ENCODE results near the gene SECISBP2L. TPM values are rescaled to one million over a fixed set of nuclear protein-coding genes. Genes with fewer than 3 reads are reported as not detected.
"Not testable (repeated sequence)": the region's sequence is repeated elsewhere in the genome, so short reads cannot be mapped to it uniquely, and the experiment has no call there.

SECISBP2L gene
- 42.7 TPM for total RNA-seq
- long read RNA-seq, partial matches to known transcripts = 8 of 10 reads
- long read RNA-seq, other reads (novel, unspliced or antisense) = 2 of 10 reads

DNA sequence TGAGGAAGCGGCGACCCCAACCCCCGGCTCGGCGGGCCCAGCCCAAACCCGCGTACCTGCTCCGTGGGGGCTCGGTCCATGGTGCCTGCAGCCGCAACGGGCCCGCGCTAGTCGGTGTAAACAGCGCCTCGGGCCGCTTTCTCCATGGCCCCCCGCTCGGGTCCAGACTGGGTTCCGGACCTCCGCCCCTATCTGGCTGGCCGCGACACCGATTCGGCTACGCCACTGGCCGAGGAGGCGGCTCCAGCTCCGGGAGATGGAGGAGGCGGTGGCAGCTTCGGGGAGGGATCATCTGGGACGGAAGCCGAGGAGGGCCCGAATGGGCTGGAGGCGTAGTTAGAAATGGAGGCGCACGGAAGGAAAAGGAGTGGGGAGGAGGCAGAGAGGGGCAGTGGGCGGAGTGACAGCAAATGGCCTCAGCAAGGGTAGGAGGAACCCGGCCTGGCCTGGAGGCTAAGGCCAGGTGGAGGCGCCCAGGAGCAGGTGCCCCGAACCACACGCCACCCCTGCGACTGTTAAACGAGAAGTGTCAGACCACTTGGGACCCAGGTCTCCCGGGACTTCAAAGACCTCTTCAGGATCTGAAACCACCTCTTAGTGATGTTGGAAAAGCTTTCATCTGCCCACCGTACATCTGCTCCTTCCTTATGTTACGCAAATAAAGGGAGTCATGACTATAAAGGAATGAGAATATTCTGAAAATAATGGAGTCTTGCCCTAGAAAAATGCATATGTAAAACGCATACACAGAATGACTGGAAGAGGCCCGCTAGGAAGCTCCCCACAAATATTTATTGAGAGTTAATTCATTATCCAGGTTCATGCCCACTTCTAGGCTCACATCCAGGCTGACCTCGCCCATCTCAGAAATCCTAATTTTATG lies at the start of gene SECISBP2L:
TSS of gene SECISBP2L (minus strand) at position 227 of the 883 bp plus-strand sequence. CDS start at position 80, 147 bp downstream.
- DNase-seq (peak; percentile 94), ATAC-seq (peak; percentile 99)
- intact Hi-C loops (cut with micrococcal nuclease) = no loop called here

DNA sequence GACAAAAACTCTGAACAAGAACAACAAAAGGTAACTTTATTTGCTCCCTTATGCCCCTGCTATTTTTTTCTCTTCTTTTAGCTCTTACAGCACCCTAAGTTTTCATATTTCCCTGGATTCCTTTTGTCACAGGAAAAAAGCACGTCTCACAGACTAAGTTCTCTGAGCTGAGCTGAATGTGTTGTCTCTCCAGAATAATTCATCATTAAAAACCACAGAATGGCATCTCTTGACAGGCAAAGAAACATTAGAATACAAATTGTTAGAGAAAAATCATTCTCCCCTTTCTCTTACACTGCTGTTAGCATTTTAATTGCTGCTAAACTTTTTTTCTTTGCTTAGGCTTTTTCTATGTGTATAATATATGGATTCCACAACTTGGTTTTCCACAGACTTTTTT lies 48.7 kb upstream of the SECISBP2L start:
- DNase-seq (no peak), ATAC-seq (no peak)
- intact Hi-C loops (cut with micrococcal nuclease) = no loop called here

DNA sequence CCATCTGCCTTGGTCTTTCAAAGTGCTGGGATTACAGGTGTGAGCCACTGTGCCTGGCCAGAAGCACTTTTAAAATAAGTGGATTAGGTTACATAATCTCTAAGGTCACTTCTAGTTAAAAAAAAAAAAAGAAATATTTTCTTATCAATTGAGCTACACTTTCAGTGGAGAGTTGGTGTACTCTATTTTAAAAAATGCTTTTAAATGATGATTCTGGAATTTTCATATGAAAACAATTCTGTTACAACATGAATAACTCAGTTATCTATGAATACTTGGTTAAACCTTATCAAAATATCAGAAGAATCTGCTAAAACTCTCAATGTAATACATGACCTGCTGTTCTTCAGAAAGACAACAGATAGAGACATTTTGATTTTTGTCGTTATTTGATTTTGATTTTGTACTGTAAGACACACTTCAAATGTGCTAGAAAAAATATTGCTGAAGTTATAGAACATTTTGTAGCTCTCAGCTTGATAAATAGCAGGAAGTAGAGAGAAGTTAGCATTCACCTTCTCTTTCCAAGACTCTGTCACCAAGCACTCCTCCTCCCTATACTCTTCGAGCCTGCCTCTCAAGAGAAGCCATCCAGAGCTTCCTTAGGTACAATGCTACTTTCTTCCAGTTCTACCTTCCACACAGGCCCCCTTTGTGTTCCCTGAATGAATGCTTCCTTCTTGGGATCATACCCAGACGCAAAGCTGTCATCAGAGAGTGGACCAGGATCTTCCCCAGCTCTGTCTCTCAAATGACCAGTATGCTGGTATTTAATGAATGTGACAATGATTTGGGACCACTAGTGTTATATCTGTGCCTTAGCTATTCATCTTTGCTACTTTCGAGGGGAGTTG lies 47.2 kb upstream of the SECISBP2L start:
- ATAC-seq = no peak
- intact Hi-C loops (cut with micrococcal nuclease) = no loop called here
- DNase-seq = no peak

GRCh38 chr15:49088996-49089395 lies 42.8 kb upstream of the SECISBP2L start:
- ATAC-seq = no peak
- DNase-seq = no peak
- intact Hi-C loops (cut with micrococcal nuclease) = no loop called here

DNA sequence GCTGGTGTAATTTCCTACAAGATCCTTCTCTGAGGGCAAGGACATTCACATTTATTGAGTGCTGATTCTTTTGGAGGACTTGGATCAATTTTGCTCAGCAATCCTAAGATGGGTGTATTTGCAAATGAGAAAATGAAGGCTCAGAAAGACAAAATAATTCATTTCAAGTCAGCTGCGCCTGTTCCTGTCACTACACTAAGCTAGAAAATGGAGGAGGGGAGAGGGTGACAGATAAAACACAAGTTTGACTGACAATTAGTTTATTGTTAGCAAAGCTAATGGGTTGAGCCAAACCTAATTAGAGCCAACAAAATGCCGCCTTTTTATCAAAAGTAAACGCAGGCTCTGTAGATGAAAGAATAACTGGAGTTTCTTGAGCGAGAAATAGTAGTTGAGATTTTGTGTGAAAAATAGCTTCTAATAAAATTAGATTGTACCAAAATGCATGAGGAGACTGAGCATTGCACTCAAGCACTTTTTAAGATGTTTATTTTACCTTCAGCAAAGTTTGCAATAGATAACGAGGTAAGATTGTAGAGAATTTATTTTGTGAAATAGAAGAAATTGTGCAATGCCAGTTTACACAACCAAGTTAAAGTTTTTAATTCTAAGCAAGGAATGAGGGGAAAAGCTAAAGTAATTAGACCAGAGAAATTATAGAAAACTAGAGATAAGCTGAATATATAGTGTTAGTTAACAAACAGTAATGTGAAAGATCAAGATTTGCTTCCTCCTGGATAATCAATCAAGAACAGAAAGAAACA lies 39.6 kb upstream of the SECISBP2L start:
- ATAC-seq (no peak), DNase-seq (no peak)
- intact Hi-C loops (cut with micrococcal nuclease) = no loop called here

DNA sequence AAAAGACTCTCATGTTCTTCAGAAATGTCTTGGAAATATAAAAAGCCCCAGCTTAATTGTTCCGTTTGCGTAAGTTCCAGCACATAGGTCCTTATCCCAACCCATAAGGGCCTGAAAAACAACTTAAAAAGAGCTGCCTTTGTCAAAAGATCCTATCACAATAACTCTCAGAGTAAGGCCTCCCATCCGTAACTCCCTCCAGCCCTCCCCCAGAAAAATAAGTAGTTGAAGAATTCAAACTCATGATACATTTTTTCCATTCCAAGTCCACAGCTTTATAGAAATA lies 38.0 kb upstream of the SECISBP2L start:
- no peak for DNase-seq
- intact Hi-C loops (cut with micrococcal nuclease) = no loop called here
- no peak for ATAC-seq

- no peak for ATAC-seq
- intact Hi-C loops (cut with micrococcal nuclease) = no loop called here
- no peak for DNase-seq
These were observed 37.4 kb upstream of the SECISBP2L start for GRCh38 chr15:49083401-49084284.

DNA sequence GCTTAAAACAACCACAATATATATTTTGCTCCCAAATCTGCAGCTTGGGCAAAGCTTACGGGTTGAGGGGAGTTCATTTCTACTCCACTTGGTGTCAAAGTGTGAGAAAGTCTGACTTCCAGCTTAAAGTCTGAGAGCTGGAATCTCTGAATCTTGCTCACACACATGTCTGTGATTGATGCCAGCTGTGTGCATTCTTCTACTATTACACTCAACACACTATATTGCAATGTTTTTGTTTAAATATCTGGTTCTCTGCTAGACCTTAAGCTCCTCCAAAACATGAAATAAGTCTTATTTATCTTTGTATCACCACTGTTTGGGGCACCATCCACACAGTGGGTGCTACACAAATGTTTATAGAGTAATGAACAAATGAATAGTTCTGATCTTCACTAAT lies 36.7 kb upstream of the SECISBP2L start:
- intact Hi-C loops (cut with micrococcal nuclease) = no loop called here
- DNase-seq (no peak), ATAC-seq (no peak)

DNA sequence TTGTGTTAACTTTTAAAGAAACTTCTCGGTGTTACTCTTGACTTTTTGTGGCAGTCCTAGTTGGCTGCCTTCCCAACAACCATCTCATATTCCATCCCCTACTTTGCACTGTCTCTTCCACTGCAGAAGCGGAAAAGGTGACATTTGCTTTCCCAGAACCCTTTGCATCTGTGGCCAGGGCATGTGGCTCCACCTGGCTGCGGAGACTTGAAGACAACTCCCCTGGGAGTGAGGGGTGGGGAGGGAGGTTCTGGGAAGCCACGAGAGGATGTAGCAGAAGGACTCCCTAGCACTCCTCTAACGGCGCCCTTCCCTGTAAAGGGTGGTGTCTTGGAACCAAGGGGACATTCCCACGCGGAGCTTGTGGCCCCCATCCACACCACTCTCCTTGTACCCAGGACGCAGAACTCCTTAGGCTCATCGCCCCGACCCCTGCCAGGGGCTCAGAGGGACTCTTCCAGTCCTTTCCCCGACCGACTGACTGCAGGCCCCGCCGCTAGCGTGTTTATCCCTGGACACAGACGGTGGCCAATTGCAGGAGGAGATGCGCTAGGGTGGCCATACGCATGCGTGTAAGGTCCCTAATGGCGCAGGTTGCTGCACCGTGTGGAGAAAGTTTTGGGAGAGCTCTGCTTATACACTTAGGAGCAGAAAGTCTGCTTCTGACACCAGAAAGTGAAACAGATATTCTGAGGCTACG lies 33.2 kb upstream of the SECISBP2L start:
- no peak for ATAC-seq
- intact Hi-C loops (cut with micrococcal nuclease) = no loop called here
- no peak for DNase-seq

- DNase-seq (no peak), ATAC-seq (no peak)
- intact Hi-C loops (cut with micrococcal nuclease) = no loop called here
These were observed 29.6 kb upstream of the SECISBP2L start for GRCh38 chr15:49075881-49076280.

- DNase-seq; intact Hi-C loops (cut with micrococcal nuclease); ATAC-seq: not testable (repeated sequence)
These were observed 28.5 kb upstream of the SECISBP2L start for GRCh38 chr15:49074589-49075287.

- ATAC-seq (no peak), DNase-seq (no peak)
- intact Hi-C loops (cut with micrococcal nuclease) = loop anchor here (10.0 kb wide), 1 partner anchor 62 kb away; no protein-coding TSS in a partner anchor
These were observed 20.1 kb upstream of the SECISBP2L start for GRCh38 chr15:49066372-49066771.

DNA sequence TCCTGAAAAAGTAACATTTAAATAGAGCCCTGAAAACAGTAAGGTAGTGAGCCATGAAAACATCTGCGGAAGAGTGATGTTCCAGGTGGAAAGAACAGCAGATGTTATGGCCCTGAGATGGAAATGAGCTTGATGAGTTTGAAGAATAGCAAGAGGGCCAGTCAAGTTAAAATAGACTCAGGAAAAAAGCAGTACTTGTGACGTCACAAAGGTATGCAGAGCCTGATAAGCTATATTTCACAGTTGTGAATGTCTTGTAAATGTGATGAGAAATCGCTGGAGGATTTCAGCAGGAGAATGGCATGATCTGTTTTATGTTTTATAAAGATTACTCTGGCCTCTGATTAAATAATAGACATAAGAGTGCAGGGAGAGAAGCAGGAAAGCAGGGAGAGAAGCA lies 18.6 kb upstream of the SECISBP2L start:
- DNase-seq (no peak), ATAC-seq (no peak)
- intact Hi-C loops (cut with micrococcal nuclease) = loop anchor here (10.0 kb wide), 1 partner anchor 60 kb away; no protein-coding TSS in a partner anchor

DNA sequence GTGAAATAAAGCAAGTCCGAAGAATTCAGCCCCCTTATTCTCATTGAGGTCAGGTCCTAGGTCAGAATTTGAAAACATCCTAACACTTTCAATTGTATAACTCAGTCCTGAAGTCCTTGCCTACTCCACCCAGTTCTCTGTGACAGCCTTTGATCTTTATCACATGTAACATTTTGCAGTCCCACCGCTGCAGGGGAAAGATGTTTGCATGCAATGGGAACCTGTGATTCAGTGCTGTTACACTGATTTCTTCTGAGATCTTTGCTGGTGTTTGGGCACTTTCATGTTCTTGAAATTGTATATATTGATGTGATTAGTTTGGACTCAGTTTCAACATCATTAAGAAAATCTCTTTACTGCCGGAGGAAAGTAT lies 18.0 kb upstream of the SECISBP2L start:
- intact Hi-C loops (cut with micrococcal nuclease) = loop anchor here (10.0 kb wide), 1 partner anchor 59 kb away; no protein-coding TSS in a partner anchor
- ATAC-seq = no peak
- DNase-seq = no peak

- ATAC-seq (no peak), DNase-seq (no peak)
- intact Hi-C loops (cut with micrococcal nuclease) = loop anchor here (10.0 kb wide), 1 partner anchor 59 kb away; no protein-coding TSS in a partner anchor
These were observed 17.4 kb upstream of the SECISBP2L start for GRCh38 chr15:49063402-49064280.

GRCh38 chr15:49062900-49063299 lies 16.7 kb upstream of the SECISBP2L start:
- ATAC-seq (no peak), DNase-seq (no peak)
- intact Hi-C loops (cut with micrococcal nuclease) = loop anchor here (10.0 kb wide), 1 partner anchor 58 kb away; no protein-coding TSS in a partner anchor
